Caco-2 (cell line): ENCODE measurements around the gene TNS1. TPM values are rescaled to one million over a fixed set of nuclear protein-coding genes. Genes with fewer than 3 reads are reported as not detected.
A peak's percentile ranks its signal among the peaks of the same experiment; 100 is the strongest.

Source experiments
- BruUV-seq: library from RNA; stranded (reverse); fragments of 400-500 nt; replicated peaks from 2 replicates; lab custom pipeline; 2021; lab: Mats Ljungman, UMichigan
- CTCF ChIA-PET: fragments of 300-600 bp; sonication (Branson Sonifier 250); formaldehyde crosslinking; loops from one replicate; lab custom pipeline; 2022; ENCODE audit warnings: antibody characterized with exemption; lab: Charles Lee
- POLR2A ChIA-PET: fragments of 300-600 bp; sonication (Branson Sonifier 250); formaldehyde crosslinking; loops from one replicate; lab custom pipeline; 2022; ENCODE audit warnings: antibody characterized with exemption; lab: Charles Lee
- DNase-seq, 2 experiments: peaks; one replicate each; pipeline versions ENCODE4 v3.0.0 to v3.0.0-alpha.2; 2020 to 2022
- H3K27me3 ChIP-seq: replicated peaks from 2 replicates; pipeline ENCODE4 v1.6.0; 2011; ENCODE audit warnings: low read length; ENCODE audit not compliant: control insufficient read depth, insufficient read depth
- H3K36me3 ChIP-seq: 2 replicates; pipeline ENCODE4 v1.5.1; 2011; ENCODE audit warnings: low read length; ENCODE audit not compliant: control insufficient read depth, insufficient read depth
- H3K4me1 ChIP-seq: fragments of 250-450 bp; sonication (Bioruptor Pico); 2 replicates; pipeline ENCODE4 v1.5.1; 2020; ENCODE audit warnings: mild to moderate bottlenecking
- H3K4me3 ChIP-seq: 2 replicates; pipeline ENCODE4 v1.5.1; 2011; ENCODE audit warnings: low read depth, mild to moderate bottlenecking, control low read depth, low read length
- H3K9me3 ChIP-seq: fragments of 250-450 bp; sonication (Bioruptor Pico); 2 replicates; pipeline ENCODE4 v1.5.1; 2020; ENCODE audit warnings: mild to moderate bottlenecking, moderate library complexity
- H3K27ac Mint-ChIP-seq: one replicate; pipeline ENCODE4 v1.8.0; 2022; ENCODE audit warnings: mixed read lengths; ENCODE audit not compliant: unreplicated experiment
- H3K27me3 Mint-ChIP-seq: one replicate; pipeline ENCODE4 v1.8.0; 2022; ENCODE audit warnings: mixed read lengths; ENCODE audit not compliant: insufficient read depth, unreplicated experiment
- H3K36me3 Mint-ChIP-seq: one replicate; pipeline ENCODE4 v1.8.0; 2022; ENCODE audit warnings: mild to moderate bottlenecking, mixed read lengths; ENCODE audit not compliant: insufficient read depth, unreplicated experiment
- H3K4me1 Mint-ChIP-seq: one replicate; pipeline ENCODE4 v1.8.0; 2022; ENCODE audit warnings: low read depth, mixed read lengths; ENCODE audit not compliant: unreplicated experiment
- H3K4me3 Mint-ChIP-seq: one replicate; pipeline ENCODE4 v1.8.0; 2022; ENCODE audit warnings: mild to moderate bottlenecking, moderate library complexity, mixed read lengths; ENCODE audit not compliant: unreplicated experiment
- H3K9me3 Mint-ChIP-seq: one replicate; pipeline ENCODE4 v1.8.0; 2022; ENCODE audit warnings: mixed read lengths; ENCODE audit not compliant: unreplicated experiment
- CTCF ChIP-seq, 2 experiments: fragments of 200-600 bp in 1 of 2; IDR thresholded peaks; 1 replicate in 1 of 2; 2 replicates in 1 of 2; pipeline versions ENCODE4 v1.5.1 to v1.8.0; 2011 to 2022; ENCODE audit warnings: antibody characterized with exemption in 1 of 2, control low read depth in 1 of 2, inconsistent platforms in 1 of 2, low read depth in 1 of 2, low read length in 1 of 2, mild to moderate bottlenecking in 1 of 2, moderate library complexity in 1 of 2; ENCODE audit not compliant: insufficient read depth in 1 of 2, severe bottlenecking in 1 of 2, unreplicated experiment in 1 of 2
- intact Hi-C: fragments of 100-400 bp; cut with micrococcal nuclease; formaldehyde crosslinking; loops from one replicate; pipeline ENCODE4 v1.10.0; 2022; ENCODE audit not compliant: unreplicated experiment
- total RNA-seq: library from RNA; stranded (reverse); gene quantifications from 2 replicates; pipeline ENCODE4 v1.2.3, GENCODE V29; 2022

TNS1 gene
- total RNA-seq, 1 experiment from 2014 or later: 16.1 TPM

GRCh38 chr2:217990389-217990788 is 12.4 kb downstream of the TNS1 start:
- ChIA-PET POLR2A (no interaction called here), CTCF (interaction anchor here (0.5 kb wide), 1 partner anchor 205 kb away, joined by 3 read pairs; no protein-coding TSS in a partner anchor)
- no TSS peak for BruUV-seq
- no peak for DNase-seq
- Histone ChIP-seq H3K36me3 (no peaks in the 10 kb centered on the region), H3K27me3 (no peaks in the 10 kb centered on the region), H3K4me3 (no peak overlapping the region), H3K9me3 (no peaks in the 10 kb centered on the region), H3K4me1 (peaks cover 15% of the 10 kb centered on the region)
- Mint-ChIP-seq H3K27me3 (no peaks in the 10 kb centered on the region), H3K36me3 (no peaks in the 10 kb centered on the region), H3K27ac (no peak overlapping the region), H3K9me3 (no peaks in the 10 kb centered on the region), H3K4me1 (peaks cover 14% of the 10 kb centered on the region), H3K4me3 (no peak overlapping the region)
- intact Hi-C loops: no loop called here
- TF ChIP-seq CTCF (IDR thresholded peaks at IDR 0.05; ENCODE audit: insufficient read depth in 1 of 2, low read depth in 1 of 2, low read length in 1 of 2, severe bottlenecking in 1 of 2, unreplicated experiment in 1 of 2): no peak

GRCh38 chr2:217989221-217989948 is 13.4 kb downstream of the TNS1 start:
- intact Hi-C loops: no loop called here
- Mint-ChIP-seq H3K36me3 (no peaks in the 10 kb centered on the region), H3K27me3 (no peaks in the 10 kb centered on the region), H3K4me3 (no peak overlapping the region), H3K27ac (peak overlapping the region; percentile 24), H3K4me1 (peaks cover 14% of the 10 kb centered on the region), H3K9me3 (no peaks in the 10 kb centered on the region)
- POLR2A ChIA-PET: no interaction called here
- DNase-seq: no peak
- H3K4me1 ChIP-seq: peaks cover 15% of the 10 kb centered on the region
- CTCF ChIA-PET: interaction anchor here (0.9 to 2.3 kb wide), 6 partner anchors 41 to 204 kb away, joined by 4 to 20 read pairs (median 6); no protein-coding TSS in a partner anchor
- H3K27me3 ChIP-seq: no peaks in the 10 kb centered on the region
- no TSS peak for BruUV-seq
- H3K4me3 ChIP-seq: no peak overlapping the region
- no peaks in the 10 kb centered on the region for H3K9me3 ChIP-seq
- no peak for TF ChIP-seq CTCF (IDR thresholded peaks at IDR 0.05; ENCODE audit: insufficient read depth in 1 of 2, low read depth in 1 of 2, low read length in 1 of 2, severe bottlenecking in 1 of 2, unreplicated experiment in 1 of 2)
- H3K36me3 ChIP-seq: no peaks in the 10 kb centered on the region

- H3K4me1 ChIP-seq: peaks cover 15% of the 10 kb centered on the region
- intact Hi-C loops: loop anchor here (1.0 kb wide), 9 partner anchors 41 to 204 kb away; no protein-coding TSS in a partner anchor
- BruUV-seq: no TSS peak
- Mint-ChIP-seq H3K9me3 (no peaks in the 10 kb centered on the region), H3K4me3 (no peak overlapping the region), H3K4me1 (peaks cover 14% of the 10 kb centered on the region), H3K27ac (peak overlapping the region; percentile 24), H3K36me3 (no peaks in the 10 kb centered on the region), H3K27me3 (no peaks in the 10 kb centered on the region)
- TF ChIP-seq CTCF (IDR thresholded peaks at IDR 0.05; ENCODE audit: insufficient read depth in 1 of 2, low read depth in 1 of 2, low read length in 1 of 2, severe bottlenecking in 1 of 2, unreplicated experiment in 1 of 2): peak in 1 of 2 experiments; percentile 1
- H3K4me3 ChIP-seq: no peak overlapping the region
- CTCF ChIA-PET: interaction anchor here (0.9 to 3.5 kb wide), 7 partner anchors 41 to 203 kb away, joined by 4 to 29 read pairs (median 6); no protein-coding TSS in a partner anchor
- H3K9me3 ChIP-seq: no peaks in the 10 kb centered on the region
- H3K27me3 ChIP-seq: no peaks in the 10 kb centered on the region
- POLR2A ChIA-PET: no interaction called here
- H3K36me3 ChIP-seq: no peaks in the 10 kb centered on the region
- no peak for DNase-seq
Measured at GRCh38 chr2:217988840-217989204, 14.0 kb downstream of the TNS1 start.
